ENCODE measurements around the gene ZNF710. TPM values are rescaled to one million over a fixed set of nuclear protein-coding genes. Genes with fewer than 3 reads are reported as not detected.

ZNF710 gene
- total RNA-seq, 4 donors from 2014 or later: 9.0 to 15.6 (median 11.2) TPM

DNA sequence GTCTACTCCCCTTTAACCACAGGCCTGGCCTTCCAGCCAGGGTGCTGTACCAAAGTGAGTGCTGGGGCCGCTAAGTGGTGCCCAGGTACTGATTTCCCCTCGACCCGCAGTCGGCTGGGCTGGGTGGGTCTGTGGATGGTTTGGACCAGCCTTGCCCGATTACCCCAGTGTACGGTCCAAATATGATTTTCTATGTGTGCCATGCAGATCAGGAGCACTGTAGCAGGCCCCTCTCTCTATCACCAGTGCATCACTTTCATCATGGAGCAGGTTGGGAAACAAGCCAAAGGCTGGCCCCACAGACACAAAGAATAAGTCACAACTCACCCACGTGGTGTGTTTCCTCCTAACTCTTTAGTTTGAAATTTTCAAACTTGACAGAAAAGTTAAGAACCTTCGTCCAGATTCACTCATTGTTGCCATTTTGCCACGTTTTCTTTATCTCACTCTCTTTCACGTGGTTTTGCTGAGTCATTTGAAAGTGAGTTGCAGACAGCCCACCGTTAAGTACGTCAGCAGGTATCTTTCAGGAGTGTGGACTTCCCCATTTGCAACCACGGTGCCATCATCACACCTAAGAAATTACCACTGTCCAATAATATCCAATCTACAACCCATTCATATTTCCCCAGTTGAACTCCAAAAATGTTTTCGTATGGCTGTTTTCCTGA lies 37.0 kb downstream of the ZNF710 start:
- no peaks in the 10 kb centered on the region for H3K9me3 ChIP-seq
- no peak for DNase-seq (ENCODE audit: low spot score in 2 of 2)
- no peak overlapping the region for H3K27ac ChIP-seq

GRCh38 chr15:90038632-90039095 lies 37.5 kb downstream of the ZNF710 start:
- Histone ChIP-seq H3K4me1 (peaks cover 0 to 66% (median 40%) of the 10 kb centered on the region in 4 donors), H3K4me3 (no peak overlapping the region), H3K27me3 (no peaks in the 10 kb centered on the region), H3K9me3 (no peaks in the 10 kb centered on the region), H3K27ac (no peak overlapping the region), H3K36me3 (no peaks in the 10 kb centered on the region)
- 89 to 90% methylated on average over 3 of the region's 3 CpGs for WGBS, 2 donors
- no peak for DNase-seq (ENCODE audit: low spot score in 2 of 2)
- no peak for TF ChIP-seq CTCF (IDR thresholded peaks at IDR 0.05)
- TF ChIP-seq POLR2A (IDR thresholded peaks at IDR 0.05): no peak
- no peak for TF ChIP-seq EP300 (IDR thresholded peaks at IDR 0.05)

More for the DNA sequence above, 37.0 kb downstream of the ZNF710 start:
- Histone ChIP-seq H3K4me3 (no peak overlapping the region), H3K27me3 (no peaks in the 10 kb centered on the region), H3K36me3 (no peaks in the 10 kb centered on the region), H3K4me1 (peaks cover 0 to 67% (median 41%) of the 10 kb centered on the region in 4 donors)
- TF ChIP-seq CTCF (IDR thresholded peaks at IDR 0.05) (no peak), POLR2A (IDR thresholded peaks at IDR 0.05) (no peak), EP300 (IDR thresholded peaks at IDR 0.05) (no peak)
- WGBS, 2 donors: 70 to 73% methylated on average over 14 of the region's 14 CpGs

GRCh38 chr15:90039996-90040395 lies 38.9 kb downstream of the ZNF710 start:
- Histone ChIP-seq H3K27me3 (no peaks in the 10 kb centered on the region), H3K9me3 (no peaks in the 10 kb centered on the region), H3K4me3 (no peak overlapping the region), H3K36me3 (no peaks in the 10 kb centered on the region), H3K27ac (peak overlapping the region in 1 of 4 donors; percentile 52), H3K4me1 (peaks cover 0 to 52% (median 32%) of the 10 kb centered on the region in 4 donors)
- TF ChIP-seq EP300 (IDR thresholded peaks at IDR 0.05) (no peak), CTCF (IDR thresholded peaks at IDR 0.05) (no peak), POLR2A (IDR thresholded peaks at IDR 0.05) (no peak)
- 38 to 42% methylated on average over 5 of the region's 5 CpGs for WGBS, 2 donors
- no peak for DNase-seq (ENCODE audit: low spot score in 2 of 2)

- Histone ChIP-seq H3K36me3 (no peaks in the 10 kb centered on the region), H3K9me3 (no peaks in the 10 kb centered on the region), H3K27me3 (no peaks in the 10 kb centered on the region), H3K4me3 (no peak overlapping the region), H3K27ac (peak overlapping the region in 1 of 4 donors; percentile 52), H3K4me1 (peaks cover 0 to 46% (median 30%) of the 10 kb centered on the region in 4 donors)
- DNase-seq (ENCODE audit: low spot score in 2 of 2): no peak
- WGBS, 2 donors: 46 to 49% methylated on average over 6 of the region's 6 CpGs
- TF ChIP-seq POLR2A (IDR thresholded peaks at IDR 0.05): no peak
- no peak for TF ChIP-seq EP300 (IDR thresholded peaks at IDR 0.05)
- no peak for TF ChIP-seq CTCF (IDR thresholded peaks at IDR 0.05)
Measured at GRCh38 chr15:90040618-90041017, 39.5 kb downstream of the ZNF710 start.

- Histone ChIP-seq H3K4me1 (peaks cover 0 to 42% (median 21%) of the 10 kb centered on the region in 4 donors), H3K27me3 (no peaks in the 10 kb centered on the region)
- WGBS, 2 donors: 92 to 97% methylated on average over 12 of the region's 12 CpGs
Measured at GRCh38 chr15:90042356-90042755, 41.2 kb downstream of the ZNF710 start.

More at GRCh38 chr15:90042356-90042755, 41.2 kb downstream of the ZNF710 start:
- no peak for TF ChIP-seq EP300 (IDR thresholded peaks at IDR 0.05)
- no peak for TF ChIP-seq POLR2A (IDR thresholded peaks at IDR 0.05)
- no peak for TF ChIP-seq CTCF (IDR thresholded peaks at IDR 0.05)
- H3K9me3 ChIP-seq: no peaks in the 10 kb centered on the region
- no peak for DNase-seq (ENCODE audit: low spot score in 2 of 2)
- no peaks in the 10 kb centered on the region for H3K36me3 ChIP-seq
- no peak overlapping the region for H3K27ac ChIP-seq
- no peak overlapping the region for H3K4me3 ChIP-seq
